ENCODE data around the gene EXOC6.

DNA sequence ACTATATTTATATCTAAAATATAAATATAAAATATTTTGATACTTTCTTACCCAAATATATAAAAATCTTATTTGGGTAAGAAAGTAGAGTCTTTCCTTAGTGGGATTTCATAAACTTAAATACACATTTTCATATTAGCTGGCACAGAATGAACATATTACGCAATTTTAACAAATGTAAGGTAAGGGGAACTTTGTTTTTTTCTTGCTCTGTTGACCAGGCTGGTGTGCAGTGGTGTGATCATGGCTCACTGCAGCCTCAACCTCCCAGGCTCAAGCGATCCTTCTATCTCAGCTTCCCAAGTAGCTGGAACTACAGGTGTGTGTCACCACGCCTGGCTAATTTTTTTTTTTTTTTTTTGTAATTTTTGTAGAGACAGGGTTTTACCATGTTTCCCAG is 243.6 kb downstream of the EXOC6 start:
- TF ChIP-seq CTCF (IDR thresholded peaks at IDR 0.05), result no peak
- no peak for TF ChIP-seq POLR2A (IDR thresholded peaks at IDR 0.05)
